HCT116 (cell line): ENCODE data around the gene DOCK11.

Experiments
- EGR1 ChIP-seq: IDR thresholded peaks from 2 replicates; pipeline ENCODE4 v1.6.1; 2012; ENCODE audit warnings: low read depth
- EZH2 ChIP-seq: fragments of 200-600 bp; sonication (generic); IDR thresholded peaks from 2 replicates; pipeline ENCODE4 v1.6.1; 2017; ENCODE audit warnings: antibody characterized with exemption, mixed run types
- EZH2phosphoT487 ChIP-seq: fragments of 200-600 bp; IDR thresholded peaks from 2 replicates; pipeline ENCODE4 v1.6.1; 2018; ENCODE audit warnings: antibody characterized with exemption, borderline replicate concordance
- FOSL1 ChIP-seq: IDR thresholded peaks from 2 replicates; pipeline ENCODE4 v1.6.1; 2012; ENCODE audit warnings: low read depth
- POLR2A ChIP-seq: IDR thresholded peaks from 2 replicates; pipeline ENCODE4 v1.7.0; 2011; ENCODE audit warnings: borderline replicate concordance; ENCODE audit not compliant: insufficient read depth, insufficient read length; ENCODE audit errors: extremely low read depth
- ZFX ChIP-seq: fragments of 450-650 bp; IDR thresholded peaks from 2 replicates; pipeline ENCODE4 v1.6.1; 2017
- TF ChIP-seq, protein P1 (sequence below): IDR thresholded peaks from 2 replicates; pipeline ENCODE4 v1.6.1; 2012; ENCODE audit warnings: low read depth
- TF ChIP-seq, protein P2 (sequence below), 3 experiments: fragments of 200-600 bp in 1 of 3; sonication (generic) in 1 of 3; IDR thresholded peaks in 2 of 3; conservative IDR thresholded peaks in 1 of 3; 2 replicates each; pipeline ENCODE4 v1.5.1; 2012 to 2017; ENCODE audit warnings: low read depth in 2 of 3, low read length in 2 of 3, antibody characterized with exemption in 1 of 3, borderline replicate concordance in 1 of 3, control low read depth in 1 of 3, mild to moderate bottlenecking in 1 of 3, mixed read lengths in 1 of 3, mixed run types in 1 of 3, moderate library complexity in 1 of 3; ENCODE audit not compliant: insufficient read depth in 1 of 3

DNA sequence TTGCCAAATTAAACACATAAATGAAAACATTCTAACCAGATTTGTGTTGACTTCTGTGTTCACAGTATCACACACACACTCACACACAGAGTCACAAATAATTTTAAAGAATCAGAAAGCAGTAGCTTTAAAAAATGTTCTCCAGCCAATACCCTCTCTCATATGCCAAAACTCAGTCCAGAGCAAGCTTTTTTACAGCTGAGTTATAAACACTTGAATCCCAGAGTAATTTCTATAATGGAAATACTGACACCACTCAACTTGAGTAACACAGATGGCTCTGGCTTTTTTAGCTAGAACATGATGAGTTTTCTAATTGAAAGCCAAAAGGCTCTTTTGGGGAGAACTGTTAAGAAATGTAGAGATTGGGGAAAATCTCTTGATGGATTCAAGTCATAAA, 100.8 kb downstream of the DOCK11 start:
- TF ChIP-seq EGR1 (no peak), FOSL1 (no peak), POLR2A (no peak), EZH2 (no peak), ZFX (no peak), EZH2phosphoT487 (no peak)
- TF ChIP-seq, protein P1, sequence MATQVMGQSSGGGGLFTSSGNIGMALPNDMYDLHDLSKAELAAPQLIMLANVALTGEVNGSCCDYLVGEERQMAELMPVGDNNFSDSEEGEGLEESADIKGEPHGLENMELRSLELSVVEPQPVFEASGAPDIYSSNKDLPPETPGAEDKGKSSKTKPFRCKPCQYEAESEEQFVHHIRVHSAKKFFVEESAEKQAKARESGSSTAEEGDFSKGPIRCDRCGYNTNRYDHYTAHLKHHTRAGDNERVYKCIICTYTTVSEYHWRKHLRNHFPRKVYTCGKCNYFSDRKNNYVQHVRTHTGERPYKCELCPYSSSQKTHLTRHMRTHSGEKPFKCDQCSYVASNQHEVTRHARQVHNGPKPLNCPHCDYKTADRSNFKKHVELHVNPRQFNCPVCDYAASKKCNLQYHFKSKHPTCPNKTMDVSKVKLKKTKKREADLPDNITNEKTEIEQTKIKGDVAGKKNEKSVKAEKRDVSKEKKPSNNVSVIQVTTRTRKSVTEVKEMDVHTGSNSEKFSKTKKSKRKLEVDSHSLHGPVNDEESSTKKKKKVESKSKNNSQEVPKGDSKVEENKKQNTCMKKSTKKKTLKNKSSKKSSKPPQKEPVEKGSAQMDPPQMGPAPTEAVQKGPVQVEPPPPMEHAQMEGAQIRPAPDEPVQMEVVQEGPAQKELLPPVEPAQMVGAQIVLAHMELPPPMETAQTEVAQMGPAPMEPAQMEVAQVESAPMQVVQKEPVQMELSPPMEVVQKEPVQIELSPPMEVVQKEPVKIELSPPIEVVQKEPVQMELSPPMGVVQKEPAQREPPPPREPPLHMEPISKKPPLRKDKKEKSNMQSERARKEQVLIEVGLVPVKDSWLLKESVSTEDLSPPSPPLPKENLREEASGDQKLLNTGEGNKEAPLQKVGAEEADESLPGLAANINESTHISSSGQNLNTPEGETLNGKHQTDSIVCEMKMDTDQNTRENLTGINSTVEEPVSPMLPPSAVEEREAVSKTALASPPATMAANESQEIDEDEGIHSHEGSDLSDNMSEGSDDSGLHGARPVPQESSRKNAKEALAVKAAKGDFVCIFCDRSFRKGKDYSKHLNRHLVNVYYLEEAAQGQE: no peak
- TF ChIP-seq, protein P2, sequence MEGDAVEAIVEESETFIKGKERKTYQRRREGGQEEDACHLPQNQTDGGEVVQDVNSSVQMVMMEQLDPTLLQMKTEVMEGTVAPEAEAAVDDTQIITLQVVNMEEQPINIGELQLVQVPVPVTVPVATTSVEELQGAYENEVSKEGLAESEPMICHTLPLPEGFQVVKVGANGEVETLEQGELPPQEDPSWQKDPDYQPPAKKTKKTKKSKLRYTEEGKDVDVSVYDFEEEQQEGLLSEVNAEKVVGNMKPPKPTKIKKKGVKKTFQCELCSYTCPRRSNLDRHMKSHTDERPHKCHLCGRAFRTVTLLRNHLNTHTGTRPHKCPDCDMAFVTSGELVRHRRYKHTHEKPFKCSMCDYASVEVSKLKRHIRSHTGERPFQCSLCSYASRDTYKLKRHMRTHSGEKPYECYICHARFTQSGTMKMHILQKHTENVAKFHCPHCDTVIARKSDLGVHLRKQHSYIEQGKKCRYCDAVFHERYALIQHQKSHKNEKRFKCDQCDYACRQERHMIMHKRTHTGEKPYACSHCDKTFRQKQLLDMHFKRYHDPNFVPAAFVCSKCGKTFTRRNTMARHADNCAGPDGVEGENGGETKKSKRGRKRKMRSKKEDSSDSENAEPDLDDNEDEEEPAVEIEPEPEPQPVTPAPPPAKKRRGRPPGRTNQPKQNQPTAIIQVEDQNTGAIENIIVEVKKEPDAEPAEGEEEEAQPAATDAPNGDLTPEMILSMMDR (IDR thresholded peaks at IDR 0.05 in 2 of 3, conservative IDR thresholded peaks at IDR 0.05 in 1 of 3; ENCODE audit: borderline replicate concordance in 1 of 3, insufficient read depth in 1 of 3, low read depth in 2 of 3, low read length in 2 of 3): no peak
